HUES6 (cell line): Measurements from ENCODE around the gene MLYCD.

Experiments used
- H3K27ac ChIP-seq: 2 replicates; pipeline ENCODE4 v1.7.0; 2013; ENCODE audit warnings: low read depth, mild to moderate bottlenecking, low read length, inconsistent platforms
- H3K27me3 ChIP-seq: 2 replicates; pipeline ENCODE4 v1.6.1; 2013; ENCODE audit warnings: low read length; ENCODE audit not compliant: control insufficient read depth, insufficient read depth
- H3K36me3 ChIP-seq: 2 replicates; pipeline ENCODE4 v1.6.1; 2013; ENCODE audit warnings: low read length; ENCODE audit not compliant: control insufficient read depth, insufficient read depth
- H3K4me1 ChIP-seq: 2 replicates; pipeline ENCODE4 v1.6.1; 2013; ENCODE audit warnings: low read length; ENCODE audit not compliant: control insufficient read depth, insufficient read depth
- H3K4me3 ChIP-seq: 2 replicates; pipeline ENCODE4 v1.5.1; 2013; ENCODE audit warnings: low read depth, low read length
- H3K9ac ChIP-seq: one replicate; pipeline ENCODE4 v1.6.1; 2013; ENCODE audit warnings: mild to moderate bottlenecking, low read length
- H3K9me3 ChIP-seq: 2 replicates; pipeline ENCODE4 v1.6.1; 2013; ENCODE audit warnings: low read depth, low read length; ENCODE audit not compliant: control insufficient read depth, insufficient read depth

MLYCD gene

GRCh38 chr16:83967091-83967490 lies 68.2 kb downstream of the MLYCD start:
- Histone ChIP-seq H3K27me3 (peaks cover 18% of the 10 kb centered on the region), H3K4me1 (peaks cover 7% of the 10 kb centered on the region), H3K9ac (no peak overlapping the region), H3K4me3 (no peak overlapping the region), H3K27ac (no peak overlapping the region), H3K9me3 (no peaks in the 10 kb centered on the region), H3K36me3 (no peaks in the 10 kb centered on the region)

- no peak within 1 kb of the TSS for H3K27ac ChIP-seq
- H3K4me3 ChIP-seq, result peak within 1 kb of the TSS; percentile 58
- peaks cover 7% of the 10 kb centered on the region for H3K4me1 ChIP-seq
- H3K36me3 ChIP-seq, result no peaks in the 10 kb centered on the region
- peaks cover 18% of the 10 kb centered on the region for H3K27me3 ChIP-seq
- H3K9ac ChIP-seq, result peak within 1 kb of the TSS; percentile 31
- H3K9me3 ChIP-seq, result no peaks in the 10 kb centered on the region
Measured at GRCh38 chr16:83967838-83968305, 69.0 kb downstream of the MLYCD start, which contains the start of gene NECAB2. Gene NECAB2, plus strand, starts transcription at chr16:83968244. Its CDS starts 405 bp downstream, at chr16:83968649.

- H3K4me1 ChIP-seq, result peaks cover 7% of the 10 kb centered on the region
- H3K27me3 ChIP-seq, result peaks cover 18% of the 10 kb centered on the region
- no peak overlapping the region for H3K27ac ChIP-seq
- H3K4me3 ChIP-seq, result peak overlapping the region; percentile 58
- H3K9ac ChIP-seq, result no peak overlapping the region
- H3K36me3 ChIP-seq, result no peaks in the 10 kb centered on the region
- H3K9me3 ChIP-seq, result no peaks in the 10 kb centered on the region
Measured at GRCh38 chr16:83968306-83968851, 69.5 kb downstream of the MLYCD start.

GRCh38 chr16:83968891-83969649 lies 70.2 kb downstream of the MLYCD start:
- no peaks in the 10 kb centered on the region for H3K9me3 ChIP-seq
- no peak overlapping the region for H3K27ac ChIP-seq
- H3K4me1 ChIP-seq, result peaks cover 7% of the 10 kb centered on the region
- H3K27me3 ChIP-seq, result peaks cover 18% of the 10 kb centered on the region
- peak overlapping the region; percentile 31 for H3K9ac ChIP-seq
- H3K36me3 ChIP-seq, result no peaks in the 10 kb centered on the region
- H3K4me3 ChIP-seq, result peak overlapping the region; percentile 58

GRCh38 chr16:83969771-83970429 lies 71.0 kb downstream of the MLYCD start:
- peak overlapping the region; percentile 58; the same call in 1 of the 2 replicates for H3K4me3 ChIP-seq
- H3K4me1 ChIP-seq, result peaks cover 7% of the 10 kb centered on the region
- peaks cover 18% of the 10 kb centered on the region for H3K27me3 ChIP-seq
- no peaks in the 10 kb centered on the region for H3K36me3 ChIP-seq
- no peak overlapping the region for H3K27ac ChIP-seq
- H3K9ac ChIP-seq, result no peak overlapping the region
- no peaks in the 10 kb centered on the region for H3K9me3 ChIP-seq

GRCh38 chr16:83970430-83970815 lies 71.5 kb downstream of the MLYCD start:
- Histone ChIP-seq H3K36me3 (no peaks in the 10 kb centered on the region), H3K27ac (no peak overlapping the region), H3K4me1 (peaks cover 7% of the 10 kb centered on the region), H3K4me3 (no peak overlapping the region), H3K9ac (no peak overlapping the region), H3K27me3 (peaks cover 18% of the 10 kb centered on the region), H3K9me3 (no peaks in the 10 kb centered on the region)

- no peak overlapping the region for H3K9ac ChIP-seq
- no peak overlapping the region for H3K27ac ChIP-seq
- no peaks in the 10 kb centered on the region for H3K36me3 ChIP-seq
- peaks cover 7% of the 10 kb centered on the region for H3K4me1 ChIP-seq
- no peak overlapping the region for H3K4me3 ChIP-seq
- no peaks in the 10 kb centered on the region for H3K9me3 ChIP-seq
- peaks cover 18% of the 10 kb centered on the region for H3K27me3 ChIP-seq
Measured at GRCh38 chr16:83971165-83972130, 72.5 kb downstream of the MLYCD start.

- Histone ChIP-seq H3K36me3 (no peaks in the 10 kb centered on the region), H3K4me3 (no peak overlapping the region), H3K27ac (no peak overlapping the region), H3K9me3 (peaks cover 2% of the 10 kb centered on the region; the same call in 1 of the 2 replicates), H3K27me3 (peaks cover 18% of the 10 kb centered on the region), H3K4me1 (peaks cover 7% of the 10 kb centered on the region), H3K9ac (no peak overlapping the region)
Measured at GRCh38 chr16:83972256-83973008, 73.5 kb downstream of the MLYCD start.

- Histone ChIP-seq H3K36me3 (no peaks in the 10 kb centered on the region), H3K9me3 (peaks cover 8% of the 10 kb centered on the region), H3K27me3 (peaks cover 18% of the 10 kb centered on the region), H3K9ac (no peak overlapping the region), H3K4me1 (peaks cover 7% of the 10 kb centered on the region), H3K27ac (no peak overlapping the region), H3K4me3 (no peak overlapping the region)
Measured at GRCh38 chr16:83973077-83973476, 74.2 kb downstream of the MLYCD start.
